ENCODE data around the gene CBFA2T3. TPM values are rescaled to one million over a fixed set of nuclear protein-coding genes. Genes with fewer than 3 reads are reported as not detected.
"Not testable (repeated sequence)": the region's sequence is repeated elsewhere in the genome, so short reads cannot be mapped to it uniquely, and the experiment has no call there.

Gene CBFA2T3
- total RNA-seq, 1 donor from 2014 or later = 32.8 TPM

GRCh38 chr16:88897696-88898425, 79.1 kb downstream of the CBFA2T3 start:
- no peaks in the 10 kb centered on the region for H3K36me3 ChIP-seq
- intact Hi-C loops (cut with DNase I) = no loop called here
- no peak for TF ChIP-seq CTCF (IDR thresholded peaks at IDR 0.05)

GRCh38 chr16:88896238-88897070, 80.6 kb downstream of the CBFA2T3 start:
- H3K4me3 ChIP-seq = no peak overlapping the region
- intact Hi-C loops (cut with DNase I) = no loop called here
- DNase-seq (ENCODE audit: low spot score in 2 of 2) = no peak
- no peaks in the 10 kb centered on the region for H3K27me3 ChIP-seq
- H3K4me1 ChIP-seq = no peaks in the 10 kb centered on the region
- no peaks in the 10 kb centered on the region for H3K9me3 ChIP-seq
- H3K36me3 ChIP-seq = no peaks in the 10 kb centered on the region
- TF ChIP-seq CTCF (IDR thresholded peaks at IDR 0.05) = no peak
- H3K27ac ChIP-seq = no peak overlapping the region

More at GRCh38 chr16:88897696-88898425, 79.1 kb downstream of the CBFA2T3 start:
- H3K4me1 ChIP-seq = no peaks in the 10 kb centered on the region
- no peak for DNase-seq (ENCODE audit: low spot score in 2 of 2)
- H3K27me3 ChIP-seq = no peaks in the 10 kb centered on the region
- H3K4me3 ChIP-seq = no peak overlapping the region
- H3K27ac ChIP-seq = no peak overlapping the region
- no peaks in the 10 kb centered on the region for H3K9me3 ChIP-seq

- TF ChIP-seq CTCF (IDR thresholded peaks at IDR 0.05) = no peak
- Histone ChIP-seq H3K4me1 (no peaks in the 10 kb centered on the region), H3K4me3 (no peak overlapping the region), H3K36me3 (no peaks in the 10 kb centered on the region), H3K27ac (no peak overlapping the region), H3K9me3 (no peaks in the 10 kb centered on the region), H3K27me3 (no peaks in the 10 kb centered on the region)
- no peak for DNase-seq (ENCODE audit: low spot score in 2 of 2)
- intact Hi-C loops (cut with DNase I) = no loop called here
Observed at GRCh38 chr16:88895335-88895734, 81.7 kb downstream of the CBFA2T3 start.

- H3K27ac ChIP-seq = no peak overlapping the region
- no peaks in the 10 kb centered on the region for H3K27me3 ChIP-seq
- no peak for DNase-seq (ENCODE audit: low spot score in 2 of 2)
- no peak for TF ChIP-seq CTCF (IDR thresholded peaks at IDR 0.05)
- H3K4me3 ChIP-seq = no peak overlapping the region
- no peaks in the 10 kb centered on the region for H3K36me3 ChIP-seq
- no peaks in the 10 kb centered on the region for H3K4me1 ChIP-seq
- intact Hi-C loops (cut with DNase I) = no loop called here
- H3K9me3 ChIP-seq = no peaks in the 10 kb centered on the region
Observed at GRCh38 chr16:88894681-88895300, 82.2 kb downstream of the CBFA2T3 start.

- H3K9me3 ChIP-seq; H3K4me3 ChIP-seq; intact Hi-C loops (cut with DNase I); H3K27ac ChIP-seq; H3K36me3 ChIP-seq; H3K4me1 ChIP-seq; H3K27me3 ChIP-seq; DNase-seq (ENCODE audit: low spot score in 2 of 2): not testable (repeated sequence)
Observed at GRCh38 chr16:88894266-88894665, 82.7 kb downstream of the CBFA2T3 start.
